GM12865 (cell line): Measurements from ENCODE around the gene JMJD8.

Experiments
- DNase-seq: peaks from one replicate; pipeline ENCODE4 v3.0.0; 2010; ENCODE audit warnings: low read depth
- H3K4me3 ChIP-seq: 2 replicates; pipeline ENCODE4 v1.5.1; 2011; ENCODE audit warnings: mild to moderate bottlenecking, low read depth, low read length, control low read depth
- TF ChIP-seq, protein P1 (sequence below): IDR thresholded peaks from 2 replicates; pipeline ENCODE4 v1.5.1; 2011; ENCODE audit warnings: low read length, control low read depth, low read depth, inconsistent platforms; ENCODE audit not compliant: insufficient read depth; ENCODE audit errors: missing control alignments

JMJD8 gene

DNA sequence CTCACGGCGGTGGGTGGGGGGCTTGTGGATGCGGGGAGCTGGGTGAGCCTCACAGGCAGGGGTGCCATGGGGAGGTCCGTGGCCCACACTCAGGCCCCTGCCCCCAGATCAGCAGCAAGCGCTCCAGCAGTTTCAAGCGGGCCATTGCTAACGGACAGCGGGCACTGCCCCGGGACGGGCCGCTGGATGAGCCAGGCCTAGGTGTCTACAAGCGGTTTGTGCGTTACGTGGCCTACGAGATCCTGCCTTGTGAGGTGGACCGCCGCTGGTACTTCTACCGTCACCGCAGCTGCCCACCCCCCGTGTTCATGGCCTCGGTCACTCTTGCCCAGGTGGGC lies 7.6 kb downstream of the JMJD8 start:
- H3K4me3 ChIP-seq = no peak overlapping the region
- TF ChIP-seq, protein P1, sequence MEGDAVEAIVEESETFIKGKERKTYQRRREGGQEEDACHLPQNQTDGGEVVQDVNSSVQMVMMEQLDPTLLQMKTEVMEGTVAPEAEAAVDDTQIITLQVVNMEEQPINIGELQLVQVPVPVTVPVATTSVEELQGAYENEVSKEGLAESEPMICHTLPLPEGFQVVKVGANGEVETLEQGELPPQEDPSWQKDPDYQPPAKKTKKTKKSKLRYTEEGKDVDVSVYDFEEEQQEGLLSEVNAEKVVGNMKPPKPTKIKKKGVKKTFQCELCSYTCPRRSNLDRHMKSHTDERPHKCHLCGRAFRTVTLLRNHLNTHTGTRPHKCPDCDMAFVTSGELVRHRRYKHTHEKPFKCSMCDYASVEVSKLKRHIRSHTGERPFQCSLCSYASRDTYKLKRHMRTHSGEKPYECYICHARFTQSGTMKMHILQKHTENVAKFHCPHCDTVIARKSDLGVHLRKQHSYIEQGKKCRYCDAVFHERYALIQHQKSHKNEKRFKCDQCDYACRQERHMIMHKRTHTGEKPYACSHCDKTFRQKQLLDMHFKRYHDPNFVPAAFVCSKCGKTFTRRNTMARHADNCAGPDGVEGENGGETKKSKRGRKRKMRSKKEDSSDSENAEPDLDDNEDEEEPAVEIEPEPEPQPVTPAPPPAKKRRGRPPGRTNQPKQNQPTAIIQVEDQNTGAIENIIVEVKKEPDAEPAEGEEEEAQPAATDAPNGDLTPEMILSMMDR = no peak
- DNase-seq = no peak

- TF ChIP-seq, protein P1 = no peak
- no peak overlapping the region for H3K4me3 ChIP-seq
- DNase-seq = no peak
Observed at GRCh38 chr16:675884-676564, 8.1 kb downstream of the JMJD8 start.

DNA sequence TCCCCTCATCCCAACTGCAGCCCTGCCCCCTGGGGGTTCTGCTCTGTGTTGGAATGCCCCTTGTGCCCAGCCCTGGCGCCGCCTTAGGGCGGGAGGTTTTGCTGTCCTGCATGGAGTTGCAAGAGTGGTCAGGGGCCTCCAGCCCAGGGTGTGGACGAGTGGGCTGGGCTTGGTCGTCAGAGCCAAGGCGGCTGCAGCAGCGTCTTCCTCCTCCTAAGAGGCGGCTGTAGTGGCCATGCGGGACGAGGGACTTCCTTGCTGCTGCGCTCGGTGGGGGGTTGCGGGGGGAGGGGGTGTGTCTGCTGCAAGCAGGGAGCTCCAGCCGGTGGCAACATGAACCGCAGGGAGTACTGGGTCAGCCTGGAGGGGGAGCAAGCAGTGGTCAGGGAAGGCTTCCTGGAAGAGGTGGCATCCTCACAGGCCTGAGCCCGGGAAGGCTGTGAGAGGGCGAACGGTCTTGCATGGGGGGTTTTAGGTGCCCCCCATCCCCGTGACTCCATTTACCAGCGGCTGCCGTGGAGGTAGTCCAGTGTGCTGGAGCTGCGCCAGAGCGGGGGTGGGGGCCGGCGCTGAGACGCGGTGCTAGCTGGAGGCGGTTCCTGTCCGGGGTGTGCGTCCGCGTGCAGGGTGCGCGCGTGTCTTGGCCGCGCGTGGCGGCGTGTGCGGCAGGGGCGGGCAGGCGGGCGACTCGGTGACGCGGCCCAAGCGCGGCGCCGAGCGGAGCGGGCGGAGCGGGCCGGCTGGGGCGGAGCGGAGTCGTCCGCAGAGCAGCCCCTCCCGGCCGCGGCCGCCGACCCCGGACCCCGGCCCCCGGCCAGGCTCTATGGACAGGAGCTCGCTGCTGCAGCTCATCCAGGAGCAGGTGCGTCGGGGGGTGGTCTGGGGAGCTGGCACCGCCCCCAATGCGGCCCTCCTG lies 8.9 kb downstream of the JMJD8 start, which contains the start of gene RHBDL1:
RHBDL1 (plus strand) TSS at position 704 of the 916 bp plus-strand sequence; CDS start at position 824, 120 bp downstream.
- TF ChIP-seq, protein P1 = no peak
- DNase-seq = peak; percentile 35
- no peak within 1 kb of the TSS for H3K4me3 ChIP-seq

DNA sequence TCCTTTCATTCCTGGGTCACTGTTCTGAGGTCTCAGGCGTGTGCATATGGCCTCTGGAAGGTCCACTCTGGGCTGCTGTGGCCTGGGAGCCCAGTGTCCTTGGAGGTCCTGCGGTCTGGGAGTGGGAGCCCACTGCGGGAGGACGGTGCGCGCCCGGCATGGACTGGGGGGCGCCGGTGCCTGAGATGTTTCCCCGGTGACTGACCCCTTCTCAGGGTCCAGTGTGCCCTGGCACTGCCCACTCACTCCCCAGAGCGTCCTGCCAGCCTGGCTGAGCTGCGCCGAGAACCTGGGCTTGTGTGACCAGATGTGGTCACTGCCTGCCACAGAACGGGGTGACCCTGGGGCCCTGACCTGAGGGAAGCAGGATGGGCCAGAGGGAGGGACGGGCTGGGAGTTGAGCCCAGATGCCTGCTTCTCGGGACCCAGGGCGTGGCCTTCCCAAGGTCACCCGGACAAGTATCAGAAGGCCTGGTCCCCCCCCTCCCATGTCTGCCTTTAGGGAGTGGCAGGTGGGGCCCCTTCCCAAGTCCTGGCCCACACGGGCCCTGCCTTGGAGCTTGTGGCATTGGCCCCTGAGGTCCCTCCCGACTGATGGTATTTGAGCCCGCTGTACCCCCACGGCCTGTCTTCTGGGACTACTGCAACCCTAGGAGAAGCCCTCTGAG lies 9.8 kb downstream of the JMJD8 start:
- TF ChIP-seq, protein P1 = no peak
- DNase-seq = no peak
- no peak overlapping the region for H3K4me3 ChIP-seq

DNA sequence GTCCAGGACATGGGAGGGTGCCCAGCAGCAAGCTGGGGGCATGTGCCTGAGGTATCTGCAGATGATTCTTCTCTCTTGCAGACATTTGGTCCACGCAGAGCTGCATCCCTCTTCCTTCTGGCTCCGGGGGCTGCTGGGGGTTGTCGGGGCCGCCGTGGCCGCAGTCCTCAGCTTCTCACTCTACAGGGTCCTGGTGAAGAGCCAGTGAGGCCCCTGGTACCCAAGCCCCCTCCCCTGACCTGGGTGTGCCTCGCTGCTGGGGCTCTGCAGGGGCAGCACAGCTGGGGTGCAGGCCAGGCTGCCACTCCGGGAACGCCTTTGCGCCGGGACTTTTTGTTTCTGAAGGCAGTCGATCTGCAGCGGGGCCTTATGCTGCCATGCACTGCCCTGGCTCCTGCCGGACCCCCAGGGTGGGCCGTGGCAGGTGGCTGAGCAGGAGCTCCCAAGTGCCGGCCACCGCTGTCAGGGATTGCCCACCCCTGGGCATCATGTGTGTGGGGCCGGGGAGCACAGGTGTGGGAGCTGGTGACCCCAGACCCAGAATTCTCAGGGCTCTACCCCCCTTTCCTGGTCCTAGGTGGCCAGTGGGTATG lies 10.6 kb downstream of the JMJD8 start:
- H3K4me3 ChIP-seq = no peak overlapping the region
- DNase-seq = no peak
- TF ChIP-seq, protein P1 = no peak

GRCh38 chr16:672851-673250 lies 11.3 kb downstream of the JMJD8 start:
- TF ChIP-seq, protein P1 = no peak
- no peak overlapping the region for H3K4me3 ChIP-seq
- DNase-seq = no peak
